Kidney (tissue), 14 donors: ENCODE data around the gene EEF1AKMT3. TPM values are rescaled to one million over a fixed set of nuclear protein-coding genes. Genes with fewer than 3 reads are reported as not detected.

Source experiments
- DNase-seq, 5 donors: peaks; one replicate each; pipeline ENCODE4 v3.0.0-alpha.2; 2013 to 2020
- FAIRE-seq: peaks from 2 replicates; lab custom pipeline; 2012; peaks lifted over from hg19 to GRCh38; lab: Jason Lieb, UNC
- H3K27ac ChIP-seq, 2 donors: one replicate each; pipeline ENCODE4 v1.7.0; 2013; ENCODE audit warnings: low read depth in 2 of 2, low read length in 2 of 2, inconsistent platforms in 1 of 2
- H3K27me3 ChIP-seq: one replicate; pipeline ENCODE4 v1.7.1; 2013; ENCODE audit warnings: low read length, inconsistent platforms; ENCODE audit not compliant: control insufficient read depth, insufficient read depth
- H3K36me3 ChIP-seq, 3 donors: one replicate each; pipeline versions ENCODE4 v1.7.0 to v1.7.1; 2013; ENCODE audit warnings: low read length in 3 of 3, control low read depth in 1 of 3, inconsistent platforms in 1 of 3; ENCODE audit not compliant: insufficient read depth in 3 of 3, control insufficient read depth in 2 of 3
- H3K4me1 ChIP-seq, 3 donors: one replicate each; pipeline versions ENCODE4 v1.7.0 to v1.7.1; 2013; ENCODE audit warnings: low read length in 3 of 3, inconsistent platforms in 1 of 3, low read depth in 1 of 3; ENCODE audit not compliant: control insufficient read depth in 2 of 3, insufficient read depth in 2 of 3
- H3K4me3 ChIP-seq, 3 donors: one replicate each; pipeline versions ENCODE4 v1.7.0 to v1.8.1; 2013; ENCODE audit warnings: low read length in 3 of 3, control low read depth in 1 of 3, inconsistent platforms in 1 of 3
- H3K9ac ChIP-seq, 3 donors: one replicate each; pipeline versions ENCODE4 v1.7.0 to v1.7.1; 2013; ENCODE audit warnings: low read length in 3 of 3, control low read depth in 1 of 3, inconsistent platforms in 1 of 3
- H3K9me3 ChIP-seq, 3 donors: one replicate each; pipeline versions ENCODE4 v1.7.0 to v1.7.1; 2013; ENCODE audit warnings: low read length in 3 of 3, control low read depth in 1 of 3, inconsistent platforms in 1 of 3; ENCODE audit not compliant: control insufficient read depth in 2 of 3, insufficient read depth in 1 of 3
- intact Hi-C: fragments of 100-400 bp; cut with DNase I; formaldehyde crosslinking; loops from one replicate; pipeline ENCODE4 v1.11.1; 2022
- polyA plus RNA-seq: library from polyadenylated mRNA; stranded (reverse); fragments of 350-450 nt; fragmentation: Illumina TruSeq; extraction: RNeasy Lipid Tissue Mini Kit (QIAGEN cat#74804); gene quantifications from one replicate; pipeline ENCODE4 v1.2.3, GENCODE V29; 2014; ENCODE audit warnings: low read depth, low replicate concordance; ENCODE audit not compliant: insufficient read depth
- total RNA-seq: library from RNA; stranded (reverse); fragmentation: NEBNext Ultra II Directional; extraction: Animal tissue kit (Norgen Biotek cat#: 25700); gene quantifications from one replicate; pipeline ENCODE4 v1.2.1, GENCODE V29; 2021
- TF ChIP-seq, protein P1 (sequence below): IDR thresholded peaks from 3 replicates; pipeline ENCODE4 v1.5.1; 2012; ENCODE audit warnings: mild to moderate bottlenecking, moderate library complexity, borderline replicate concordance; ENCODE audit not compliant: insufficient read depth; ENCODE audit errors: extremely low read depth
- donor health status: control.
- donor health status: control.
- donor health status: control.
- donor health status: control.
- donor health status: control.
- donor health status: DM: yes; HTN: yes; CAD: no.
- donor health status: Normal renal cell carcinoma (clear cell type).

Gene EEF1AKMT3
- total and polyA plus RNA-seq, 2 donors from 2014 or later, result 10.4 to 15.3 TPM

DNA sequence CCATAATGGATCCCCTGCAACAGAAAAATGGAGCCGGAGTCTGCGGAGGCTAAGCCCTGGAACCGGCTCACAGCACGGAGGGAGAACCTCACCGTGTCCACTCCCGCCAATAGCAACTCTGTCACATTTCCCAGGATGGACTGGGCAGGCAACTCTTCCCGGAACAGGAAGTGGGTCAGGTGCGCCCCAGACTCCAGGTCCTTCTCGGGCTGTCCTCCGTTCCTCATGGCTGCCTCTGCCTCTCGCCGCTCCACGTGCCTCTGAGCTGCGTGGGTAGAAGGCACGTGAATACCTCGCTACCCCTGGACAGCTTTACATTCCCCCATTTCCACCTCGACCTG lies 7.8 kb upstream of the EEF1AKMT3 start:
- H3K4me3 ChIP-seq, result peak overlapping the region in 2 of 3 donors; percentile 55 to 59
- H3K9me3 ChIP-seq, result no peaks in the 10 kb centered on the region
- no peak overlapping the region for H3K9ac ChIP-seq
- peaks cover 0 to 27% (median 17%) of the 10 kb centered on the region in 3 donors for H3K4me1 ChIP-seq
- intact Hi-C loops, result no loop called here
- H3K27me3 ChIP-seq, result peaks cover 30% of the 10 kb centered on the region
- H3K36me3 ChIP-seq, result peaks cover 0 to 5% (median 0%) of the 10 kb centered on the region in 3 donors
- H3K27ac ChIP-seq, result peak overlapping the region; percentile 10 to 57
- FAIRE-seq (no peak), DNase-seq (peak in 2 of 5 donors; percentile 37 to 63)
- TF ChIP-seq, protein P1, sequence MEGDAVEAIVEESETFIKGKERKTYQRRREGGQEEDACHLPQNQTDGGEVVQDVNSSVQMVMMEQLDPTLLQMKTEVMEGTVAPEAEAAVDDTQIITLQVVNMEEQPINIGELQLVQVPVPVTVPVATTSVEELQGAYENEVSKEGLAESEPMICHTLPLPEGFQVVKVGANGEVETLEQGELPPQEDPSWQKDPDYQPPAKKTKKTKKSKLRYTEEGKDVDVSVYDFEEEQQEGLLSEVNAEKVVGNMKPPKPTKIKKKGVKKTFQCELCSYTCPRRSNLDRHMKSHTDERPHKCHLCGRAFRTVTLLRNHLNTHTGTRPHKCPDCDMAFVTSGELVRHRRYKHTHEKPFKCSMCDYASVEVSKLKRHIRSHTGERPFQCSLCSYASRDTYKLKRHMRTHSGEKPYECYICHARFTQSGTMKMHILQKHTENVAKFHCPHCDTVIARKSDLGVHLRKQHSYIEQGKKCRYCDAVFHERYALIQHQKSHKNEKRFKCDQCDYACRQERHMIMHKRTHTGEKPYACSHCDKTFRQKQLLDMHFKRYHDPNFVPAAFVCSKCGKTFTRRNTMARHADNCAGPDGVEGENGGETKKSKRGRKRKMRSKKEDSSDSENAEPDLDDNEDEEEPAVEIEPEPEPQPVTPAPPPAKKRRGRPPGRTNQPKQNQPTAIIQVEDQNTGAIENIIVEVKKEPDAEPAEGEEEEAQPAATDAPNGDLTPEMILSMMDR, result no peak

DNA sequence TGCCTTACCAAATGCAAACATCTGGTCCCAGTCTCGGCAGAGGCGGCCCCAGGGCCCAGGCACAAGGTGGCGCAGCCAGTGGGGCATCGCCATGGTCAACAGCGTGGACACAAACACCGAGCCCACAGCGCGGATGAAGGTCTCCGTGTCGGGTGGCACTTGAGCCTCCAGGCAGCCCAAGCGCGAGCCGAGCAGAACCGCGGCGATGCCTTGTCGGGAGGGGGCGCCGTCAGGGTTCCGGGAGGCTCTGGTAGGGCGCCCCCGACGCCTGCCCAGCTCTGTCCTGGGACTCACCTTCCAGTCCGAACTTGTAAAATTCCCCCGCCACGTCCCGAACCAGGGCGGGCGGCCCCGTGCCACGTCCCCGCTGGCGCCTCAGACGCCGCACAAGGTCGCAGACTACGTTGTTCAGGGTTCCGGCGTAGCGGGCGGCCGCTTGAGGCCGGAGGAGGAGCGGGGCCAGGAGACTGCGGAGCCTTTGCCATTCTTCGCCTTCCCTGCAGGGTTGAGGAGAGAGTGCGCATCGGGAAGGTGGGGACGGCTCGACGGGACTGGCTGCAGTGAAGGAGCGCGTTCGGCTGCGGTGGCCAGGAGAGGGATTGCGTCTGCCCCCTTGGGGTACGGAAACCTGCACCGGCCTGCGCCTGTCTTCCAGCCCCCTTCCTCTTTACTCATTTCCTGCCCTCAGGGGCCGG lies 7.3 kb upstream of the EEF1AKMT3 start:
- TF ChIP-seq, protein P1, result peak; percentile 16
- H3K4me1 ChIP-seq, result peaks cover 0 to 27% (median 17%) of the 10 kb centered on the region in 3 donors
- H3K9ac ChIP-seq, result peak overlapping the region in 2 of 3 donors; percentile 18 to 42
- H3K36me3 ChIP-seq, result peaks cover 0 to 5% (median 0%) of the 10 kb centered on the region in 3 donors
- peak in 4 of 5 donors; percentile 40 to 80 (median 54) for DNase-seq
- FAIRE-seq, result no peak
- peak overlapping the region in 2 of 3 donors; percentile 55 to 59 for H3K4me3 ChIP-seq
- intact Hi-C loops, result no loop called here
- peaks cover 30% of the 10 kb centered on the region for H3K27me3 ChIP-seq
- no peaks in the 10 kb centered on the region for H3K9me3 ChIP-seq
- H3K27ac ChIP-seq, result peak overlapping the region; percentile 27 to 57

DNA sequence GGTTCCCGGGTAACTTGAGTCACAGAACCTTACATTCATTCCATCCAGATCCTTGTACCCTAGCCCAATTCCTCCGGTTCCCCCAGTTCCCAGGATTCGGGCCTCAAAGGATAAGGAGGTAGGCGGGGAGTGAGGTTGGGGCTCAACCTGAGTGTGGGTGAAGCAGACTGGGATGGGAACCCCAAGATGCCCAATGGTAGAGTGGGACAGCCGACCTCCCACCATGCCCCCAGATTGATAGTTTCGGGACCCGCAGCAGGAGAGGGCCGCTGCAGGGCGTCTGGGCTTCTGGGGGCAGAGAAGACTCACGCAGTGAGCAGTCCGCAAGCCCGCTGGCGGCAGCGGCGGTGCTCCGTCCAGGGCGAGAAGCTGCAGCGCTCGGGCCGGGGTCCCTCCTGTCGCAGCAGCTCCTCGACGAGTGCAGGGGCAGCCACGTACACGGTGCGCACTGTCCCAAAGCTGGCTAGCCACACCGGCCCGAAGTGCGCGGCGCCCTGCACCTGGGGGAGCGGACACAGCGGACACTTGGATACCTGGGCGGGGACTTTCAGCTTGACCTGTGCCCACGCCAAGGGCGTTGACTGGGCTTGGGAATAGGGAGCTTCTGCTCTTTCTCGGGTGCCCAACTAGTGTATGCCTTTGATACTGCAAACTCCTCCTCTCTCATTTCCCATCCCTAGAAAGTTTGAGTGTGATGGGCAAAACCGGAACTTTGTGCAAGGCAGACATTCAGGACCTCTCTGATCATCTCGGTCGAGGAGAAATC lies 6.5 kb upstream of the EEF1AKMT3 start:
- TF ChIP-seq, protein P1, result no peak
- H3K36me3 ChIP-seq, result peaks cover 0 to 5% (median 0%) of the 10 kb centered on the region in 3 donors
- no peak for FAIRE-seq
- H3K9ac ChIP-seq, result peak overlapping the region in 2 of 3 donors; percentile 34 to 42
- intact Hi-C loops, result no loop called here
- H3K4me1 ChIP-seq, result peaks cover 0 to 27% (median 17%) of the 10 kb centered on the region in 3 donors
- peak in 2 of 5 donors; percentile 17 to 54 for DNase-seq
- H3K27me3 ChIP-seq, result peaks cover 30% of the 10 kb centered on the region
- peak overlapping the region; percentile 3 to 59 (median 55) for H3K4me3 ChIP-seq
- H3K27ac ChIP-seq, result peak overlapping the region; percentile 16 to 27
- H3K9me3 ChIP-seq, result no peaks in the 10 kb centered on the region
